Parathyroid adenoma (tissue), 2 donors: ENCODE data around the gene ENC1.

Experiments used
- H2AFZ ChIP-seq: fragments of 300-600 bp; sonication (generic); one replicate; pipeline ENCODE4 v1.7.0; 2017; ENCODE audit warnings: antibody characterized with exemption, mild to moderate bottlenecking
- H3K27ac ChIP-seq: fragments of 300-600 bp; sonication (generic); one replicate; pipeline ENCODE4 v1.7.0; 2017
- H3K27me3 ChIP-seq: fragments of 300-600 bp; sonication (generic); one replicate; pipeline ENCODE4 v1.7.0; 2017; ENCODE audit warnings: low read length; ENCODE audit not compliant: control insufficient read depth, insufficient read depth
- H3K36me3 ChIP-seq: fragments of 300-600 bp; sonication (generic); one replicate; pipeline ENCODE4 v1.7.0; 2017; ENCODE audit warnings: low read length; ENCODE audit not compliant: control insufficient read depth, insufficient read depth
- H3K4me1 ChIP-seq: fragments of 300-600 bp; sonication (generic); one replicate; pipeline ENCODE4 v1.7.0; 2017; ENCODE audit warnings: control low read depth
- H3K4me2 ChIP-seq: fragments of 300-600 bp; sonication (generic); one replicate; pipeline ENCODE4 v1.7.0; 2017; ENCODE audit warnings: low read length
- H3K4me3 ChIP-seq: fragments of 300-600 bp; sonication (generic); one replicate; pipeline ENCODE4 v1.7.0; 2017; ENCODE audit warnings: low read depth, low read length
- H3K79me2 ChIP-seq: fragments of 300-600 bp; sonication (generic); one replicate; pipeline ENCODE4 v1.7.0; 2017; ENCODE audit warnings: control low read depth
- H3K9ac ChIP-seq: fragments of 300-600 bp; sonication (generic); one replicate; pipeline ENCODE4 v1.7.0; 2017; ENCODE audit warnings: mild to moderate bottlenecking
- H3K9me3 ChIP-seq: fragments of 300-600 bp; sonication (generic); one replicate; pipeline ENCODE4 v1.7.0; 2017; ENCODE audit warnings: low read length; ENCODE audit not compliant: control insufficient read depth
- TF ChIP-seq, protein P1 (sequence below): fragments of 300-600 bp; sonication (generic); IDR thresholded peaks from one replicate; pipeline ENCODE4 v1.7.0; 2017; ENCODE audit warnings: antibody characterized with exemption, mild to moderate bottlenecking
- donor health status: primary hyperparathyroidism.

ENC1 gene

GRCh38 chr5:74580729-74581109 is 59.8 kb downstream of the ENC1 start:
- Histone ChIP-seq H3K27me3 (no peaks in the 10 kb centered on the region), H2AFZ (peak overlapping the region; percentile 31), H3K4me2 (no peak overlapping the region), H3K9ac (no peak overlapping the region), H3K4me1 (peaks cover 10% of the 10 kb centered on the region), H3K36me3 (no peaks in the 10 kb centered on the region), H3K79me2 (no peaks in the 10 kb centered on the region), H3K4me3 (no peak overlapping the region), H3K9me3 (no peaks in the 10 kb centered on the region), H3K27ac (no peak overlapping the region)
- TF ChIP-seq, protein P1, sequence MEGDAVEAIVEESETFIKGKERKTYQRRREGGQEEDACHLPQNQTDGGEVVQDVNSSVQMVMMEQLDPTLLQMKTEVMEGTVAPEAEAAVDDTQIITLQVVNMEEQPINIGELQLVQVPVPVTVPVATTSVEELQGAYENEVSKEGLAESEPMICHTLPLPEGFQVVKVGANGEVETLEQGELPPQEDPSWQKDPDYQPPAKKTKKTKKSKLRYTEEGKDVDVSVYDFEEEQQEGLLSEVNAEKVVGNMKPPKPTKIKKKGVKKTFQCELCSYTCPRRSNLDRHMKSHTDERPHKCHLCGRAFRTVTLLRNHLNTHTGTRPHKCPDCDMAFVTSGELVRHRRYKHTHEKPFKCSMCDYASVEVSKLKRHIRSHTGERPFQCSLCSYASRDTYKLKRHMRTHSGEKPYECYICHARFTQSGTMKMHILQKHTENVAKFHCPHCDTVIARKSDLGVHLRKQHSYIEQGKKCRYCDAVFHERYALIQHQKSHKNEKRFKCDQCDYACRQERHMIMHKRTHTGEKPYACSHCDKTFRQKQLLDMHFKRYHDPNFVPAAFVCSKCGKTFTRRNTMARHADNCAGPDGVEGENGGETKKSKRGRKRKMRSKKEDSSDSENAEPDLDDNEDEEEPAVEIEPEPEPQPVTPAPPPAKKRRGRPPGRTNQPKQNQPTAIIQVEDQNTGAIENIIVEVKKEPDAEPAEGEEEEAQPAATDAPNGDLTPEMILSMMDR: no peak

GRCh38 chr5:74579215-74579614 is 61.3 kb downstream of the ENC1 start:
- H3K27ac ChIP-seq: no peak overlapping the region
- no peaks in the 10 kb centered on the region for H3K27me3 ChIP-seq
- no peak overlapping the region for H3K4me2 ChIP-seq
- H3K79me2 ChIP-seq: no peaks in the 10 kb centered on the region
- no peaks in the 10 kb centered on the region for H3K9me3 ChIP-seq
- H3K4me3 ChIP-seq: no peak overlapping the region
- H3K36me3 ChIP-seq: no peaks in the 10 kb centered on the region
- no peak overlapping the region for H2AFZ ChIP-seq
- no peak overlapping the region for H3K9ac ChIP-seq
- TF ChIP-seq, protein P1: no peak
- H3K4me1 ChIP-seq: peaks cover 7% of the 10 kb centered on the region

- Histone ChIP-seq H3K9ac (no peak overlapping the region), H3K4me2 (no peak overlapping the region), H3K27ac (no peak overlapping the region), H3K27me3 (no peaks in the 10 kb centered on the region), H3K36me3 (no peaks in the 10 kb centered on the region), H3K4me1 (peaks cover 4% of the 10 kb centered on the region), H2AFZ (no peak overlapping the region), H3K79me2 (no peaks in the 10 kb centered on the region), H3K9me3 (no peaks in the 10 kb centered on the region), H3K4me3 (no peak overlapping the region)
- TF ChIP-seq, protein P1: no peak
These were observed 62.0 kb downstream of the ENC1 start for GRCh38 chr5:74578356-74579044.
